PC-3 (cell line): Measurements from ENCODE around the gene PPFIBP2. TPM values are rescaled to one million over a fixed set of nuclear protein-coding genes. Genes with fewer than 3 reads are reported as not detected.

Source experiments
- ATAC-seq: fragments of 200-7000 bp; cut with Tn5 transposase; 2 replicates; pipeline ENCODE4 v1.9.1; 2020; ENCODE audit warnings: mild to moderate bottlenecking, moderate library complexity
- BruUV-seq: library from RNA; stranded (reverse); fragments of 400-500 nt; replicated peaks from 2 replicates; lab custom pipeline; 2021; lab: Mats Ljungman, UMichigan
- CTCF ChIA-PET: fragments of 300-600 bp; sonication (Branson Sonifier 250); formaldehyde crosslinking; loops from one replicate; lab custom pipeline; 2022; ENCODE audit warnings: antibody characterized with exemption; lab: Charles Lee
- POLR2A ChIA-PET: fragments of 300-600 bp; sonication (Branson Sonifier 250); formaldehyde crosslinking; loops from one replicate; lab custom pipeline; 2022; ENCODE audit warnings: antibody characterized with exemption; ENCODE audit not compliant: unreplicated experiment; lab: Charles Lee
- DNase-seq: peaks from one replicate; pipeline ENCODE4 v3.0.0-alpha.2; 2015
- H2AFZ ChIP-seq: fragments of 300-600 bp; sonication (generic); 2 replicates; pipeline ENCODE4 v1.6.0; 2016; ENCODE audit warnings: antibody characterized with exemption, low read length
- H3F3A ChIP-seq: fragments of 300-600 bp; sonication (generic); one replicate; pipeline ENCODE4 v1.6.0; 2017; ENCODE audit warnings: antibody characterized with exemption, low read length, control low read depth, mild to moderate bottlenecking; ENCODE audit not compliant: unreplicated experiment
- H3K27ac ChIP-seq: fragments of 300-600 bp; sonication (generic); 2 replicates; pipeline ENCODE4 v1.5.1; 2016; ENCODE audit warnings: mild to moderate bottlenecking, low read length
- H3K27me3 ChIP-seq: fragments of 300-600 bp; sonication (generic); 2 replicates; pipeline ENCODE4 v1.6.1; 2016; ENCODE audit warnings: low read length, mixed read lengths
- H3K36me3 ChIP-seq: fragments of 300-600 bp; sonication (generic); 2 replicates; pipeline ENCODE4 v1.6.1; 2016; ENCODE audit warnings: low read depth, mixed run types, low read length, mixed read lengths
- H3K4me1 ChIP-seq: fragments of 300-600 bp; sonication (generic); 2 replicates; pipeline ENCODE4 v1.5.1; 2016; ENCODE audit warnings: low read length; ENCODE audit not compliant: insufficient read depth
- H3K4me2 ChIP-seq: fragments of 300-600 bp; sonication (generic); 2 replicates; pipeline ENCODE4 v1.6.0; 2016; ENCODE audit warnings: low read length
- H3K4me3 ChIP-seq: fragments of 300-600 bp; sonication (generic); 2 replicates; pipeline ENCODE4 v1.5.1; 2016; ENCODE audit warnings: mild to moderate bottlenecking, low read length, mixed read lengths
- H3K79me2 ChIP-seq: fragments of 300-600 bp; sonication (generic); 2 replicates; pipeline ENCODE4 v1.6.1; 2017; ENCODE audit warnings: low read length, mixed read lengths
- H3K9ac ChIP-seq: fragments of 300-600 bp; sonication (generic); 2 replicates; pipeline ENCODE4 v1.6.0; 2016; ENCODE audit warnings: mild to moderate bottlenecking, low read length
- H3K9me2 ChIP-seq: fragments of 300-600 bp; sonication (generic); replicated peaks from 2 replicates; pipeline ENCODE4 v1.6.1; 2016; ENCODE audit warnings: mixed run types, low read length, mixed read lengths
- H3K9me3 ChIP-seq: fragments of 300-600 bp; sonication (generic); 2 replicates; pipeline ENCODE4 v1.6.1; 2016; ENCODE audit warnings: low read length, mixed read lengths
- H4K20me1 ChIP-seq: fragments of 300-600 bp; sonication (generic); 2 replicates; pipeline ENCODE4 v1.6.1; 2016; ENCODE audit warnings: low read length, mixed read lengths
- CTCF ChIP-seq: fragments of 300-600 bp; sonication (generic); conservative IDR thresholded peaks from 2 replicates; pipeline ENCODE4 v1.5.1; 2017; ENCODE audit warnings: antibody characterized with exemption, low read depth, mild to moderate bottlenecking, low read length
- EZH2 ChIP-seq: fragments of 300-600 bp; sonication (generic); IDR thresholded peaks from one replicate; pipeline ENCODE4 v1.6.1; 2017; ENCODE audit warnings: antibody characterized with exemption, mild to moderate bottlenecking, low read length; ENCODE audit not compliant: unreplicated experiment
- EZH2phosphoT487 ChIP-seq: fragments of 300-600 bp; sonication (generic); IDR thresholded peaks from 2 replicates; pipeline ENCODE4 v1.6.1; 2018; ENCODE audit warnings: mild to moderate bottlenecking, antibody characterized with exemption, low read length, borderline replicate concordance
- intact Hi-C: fragments of 100-400 bp; cut with micrococcal nuclease; formaldehyde crosslinking; loops from 2 replicates; pipeline ENCODE4 v1.9.0; 2023
- total RNA-seq: library from RNA; depleted of rRNA; stranded (reverse); fragments of >200 nt; gene quantifications from 2 replicates; pipeline ENCODE4 v1.2.3, GENCODE V29; 2014

Gene PPFIBP2
- total RNA-seq, 1 experiment from 2014 or later: 3.2 TPM

- POLR2A ChIA-PET: no interaction called here
- H3K9me2 ChIP-seq: no peaks in the 10 kb centered on the region
- ATAC-seq: no peak
- peaks cover 38% of the 10 kb centered on the region for H3K4me1 ChIP-seq
- no peaks in the 10 kb centered on the region for H3K27me3 ChIP-seq
- intact Hi-C loops: no loop called here
- H3K4me2 ChIP-seq: no peak overlapping the region
- H3K27ac ChIP-seq: no peak overlapping the region
- no peaks in the 10 kb centered on the region for H3K9me3 ChIP-seq
- H3K4me3 ChIP-seq: no peak overlapping the region
- H2AFZ ChIP-seq: no peak overlapping the region
- H3F3A ChIP-seq: no peaks in the 10 kb centered on the region
- no TSS peak for BruUV-seq
- H3K79me2 ChIP-seq: no peaks in the 10 kb centered on the region
- no peak overlapping the region for H3K9ac ChIP-seq
- TF ChIP-seq EZH2phosphoT487: no peak
- no peaks in the 10 kb centered on the region for H4K20me1 ChIP-seq
- no peak for DNase-seq
- no peaks in the 10 kb centered on the region for H3K36me3 ChIP-seq
- CTCF ChIA-PET: no interaction called here
Observed at GRCh38 chr11:7599209-7599608, 85.4 kb downstream of the PPFIBP2 start.

DNA sequence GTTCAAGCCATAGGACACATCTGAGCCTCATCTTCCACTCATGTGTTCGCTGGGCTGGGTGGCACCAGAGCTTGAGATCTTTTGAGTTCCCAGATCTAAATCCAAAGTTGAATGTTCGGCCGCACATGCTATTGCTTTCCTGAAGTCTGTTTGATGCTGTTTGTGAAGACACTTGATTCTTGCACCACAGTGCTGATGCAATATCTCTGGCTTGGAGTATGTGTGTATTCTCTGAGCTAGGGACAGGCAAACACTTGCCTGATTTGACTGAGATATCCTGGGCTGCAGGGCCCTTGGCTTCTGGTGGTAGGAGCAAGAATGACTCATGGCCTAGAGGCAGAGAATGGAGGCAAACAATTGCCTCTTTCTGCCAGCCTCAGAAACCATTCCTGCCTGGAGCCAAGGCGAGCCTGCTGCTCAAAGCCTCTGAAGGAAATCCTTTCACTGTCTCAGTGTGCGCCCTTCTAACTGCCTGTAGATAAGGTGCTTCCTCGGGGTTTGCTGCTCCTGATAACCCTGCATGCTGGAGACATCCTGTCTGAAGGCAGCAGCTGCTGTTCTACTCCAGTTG, 86.5 kb downstream of the PPFIBP2 start:
- Histone ChIP-seq H3K9ac (no peak overlapping the region), H3K27me3 (no peaks in the 10 kb centered on the region), H3K9me3 (no peaks in the 10 kb centered on the region), H3K4me1 (peaks cover 39% of the 10 kb centered on the region), H3F3A (no peaks in the 10 kb centered on the region), H3K4me3 (no peak overlapping the region), H3K4me2 (peak overlapping the region; percentile 25; the same call in 1 of the 2 replicates), H4K20me1 (no peaks in the 10 kb centered on the region), H3K36me3 (no peaks in the 10 kb centered on the region), H3K27ac (peak overlapping the region; percentile 50), H3K79me2 (no peaks in the 10 kb centered on the region), H2AFZ (peak overlapping the region; percentile 8; the same call in 1 of the 2 replicates), H3K9me2 (no peaks in the 10 kb centered on the region)
- no peak; the same call in 1 of the 2 replicates for ATAC-seq
- intact Hi-C loops: no loop called here
- BruUV-seq: no TSS peak
- CTCF ChIA-PET: no interaction called here
- POLR2A ChIA-PET: no interaction called here
- TF ChIP-seq EZH2 (no peak), CTCF (no peak), EZH2phosphoT487 (no peak)
- DNase-seq: peak; percentile 73

GRCh38 chr11:7603031-7603781, 89.4 kb downstream of the PPFIBP2 start:
- ATAC-seq: no peak
- Histone ChIP-seq H3K27ac (no peak overlapping the region), H3K9me2 (no peaks in the 10 kb centered on the region), H3F3A (no peaks in the 10 kb centered on the region), H3K4me1 (peaks cover 35% of the 10 kb centered on the region), H4K20me1 (no peaks in the 10 kb centered on the region), H3K4me2 (no peak overlapping the region), H3K36me3 (no peaks in the 10 kb centered on the region), H2AFZ (no peak overlapping the region), H3K4me3 (no peak overlapping the region), H3K9ac (no peak overlapping the region), H3K9me3 (no peaks in the 10 kb centered on the region), H3K79me2 (no peaks in the 10 kb centered on the region), H3K27me3 (no peaks in the 10 kb centered on the region)
- POLR2A ChIA-PET: no interaction called here
- TF ChIP-seq CTCF (no peak), EZH2 (no peak), EZH2phosphoT487 (no peak)
- intact Hi-C loops: no loop called here
- CTCF ChIA-PET: no interaction called here
- no TSS peak for BruUV-seq
- no peak for DNase-seq
